H1 (cell line): ENCODE measurements around the gene COL5A1. TPM values are rescaled to one million over a fixed set of nuclear protein-coding genes. Genes with fewer than 3 reads are reported as not detected.

Experiments
- CTCF ChIA-PET: fragments of 300-600 bp; sonication (Branson Sonifier 250); formaldehyde crosslinking; loops from one replicate; lab custom pipeline; 2021; ENCODE audit not compliant: partially characterized antibody; lab: Charles Lee
- POLR2A ChIA-PET: fragments of 300-600 bp; sonication (Branson Sonifier 250); formaldehyde crosslinking; loops from one replicate; lab custom pipeline; 2021; ENCODE audit warnings: inconsistent platforms; ENCODE audit not compliant: partially characterized antibody; lab: Charles Lee
- DNase-seq, 2 experiments: peaks; one replicate each; pipeline versions ENCODE4 v3.0.0 to v3.0.0-alpha.2; 2010 to 2022; ENCODE audit warnings: low spot score in 2 of 2, low read depth in 1 of 2, mixed read lengths in 1 of 2
- FAIRE-seq: peaks from 2 replicates; lab custom pipeline; 2011; peaks lifted over from hg19 to GRCh38; lab: Jason Lieb, UNC
- H2AFZ ChIP-seq: 2 replicates; pipeline ENCODE4 v1.8.1; 2012; ENCODE audit warnings: low read length, inconsistent platforms
- H2AK5ac ChIP-seq: 2 replicates; pipeline ENCODE4 v1.6.1; 2013; ENCODE audit warnings: low read depth, low read length
- H2BK120ac ChIP-seq: replicated peaks from 2 replicates; pipeline ENCODE3; 2013; ENCODE audit warnings: low read depth, low read length, inconsistent platforms
- H2BK12ac ChIP-seq: 2 replicates; pipeline ENCODE4 v1.6.1; 2013; ENCODE audit warnings: low read depth, low read length
- H2BK15ac ChIP-seq: 2 replicates; pipeline ENCODE4 v1.6.1; 2013; ENCODE audit warnings: low read length
- H2BK20ac ChIP-seq: 2 replicates; pipeline ENCODE4 v1.6.1; 2013; ENCODE audit warnings: low read length
- H2BK5ac ChIP-seq: 2 replicates; pipeline ENCODE4 v1.6.1; 2013; ENCODE audit warnings: low read depth, low read length
- H3K14ac ChIP-seq: 2 replicates; pipeline ENCODE4 v1.6.1; 2013; ENCODE audit warnings: inconsistent platforms; ENCODE audit not compliant: insufficient read length
- H3K18ac ChIP-seq: 2 replicates; pipeline ENCODE4 v1.6.1; 2013; ENCODE audit warnings: low read length; ENCODE audit errors: extremely low read depth
- H3K23ac ChIP-seq: 2 replicates; pipeline ENCODE4 v1.6.1; 2013; ENCODE audit warnings: inconsistent platforms; ENCODE audit not compliant: insufficient read length
- H3K23me2 ChIP-seq: 2 replicates; pipeline ENCODE4 v1.6.1; 2013; ENCODE audit warnings: low read depth, low read length
- H3K27ac ChIP-seq: 2 replicates; pipeline ENCODE4 v1.6.1; 2011; ENCODE audit warnings: low read depth, low read length, inconsistent platforms
- H3K27me3 ChIP-seq, 4 experiments: replicated peaks in 1 of 4; 1 replicate in 1 of 4; 2 replicates in 3 of 4; pipeline versions ENCODE4 v1.6.1 to v1.8.1; 2011 to 2013; ENCODE audit warnings: low read length in 3 of 4, mild to moderate bottlenecking in 3 of 4, inconsistent platforms in 2 of 4, mixed read lengths in 2 of 4, moderate library complexity in 1 of 4; ENCODE audit not compliant: control insufficient read depth in 3 of 4, insufficient read depth in 3 of 4; ENCODE audit errors: extremely low read depth in 1 of 4
- H3K36me3 ChIP-seq, 4 experiments: 2 replicates each; pipeline versions ENCODE4 v1.6.1 to v1.8.1; 2011 to 2013; ENCODE audit warnings: mild to moderate bottlenecking in 4 of 4, low read length in 3 of 4, moderate library complexity in 2 of 4, control low read depth in 1 of 4, inconsistent platforms in 1 of 4; ENCODE audit not compliant: insufficient read depth in 4 of 4, control insufficient read depth in 2 of 4
- H3K4ac ChIP-seq: replicated peaks from 2 replicates; pipeline ENCODE3; 2013; ENCODE audit warnings: low read length, low read depth, mixed read lengths, inconsistent platforms; ENCODE audit not compliant: insufficient read length
- H3K4me1 ChIP-seq, 4 experiments: replicated peaks in 1 of 4; 1 replicate in 1 of 4; 2 replicates in 3 of 4; pipeline versions ENCODE4 v1.6.1 to v1.8.1; 2011 to 2013; ENCODE audit warnings: low read length in 3 of 4, inconsistent platforms in 2 of 4, mixed read lengths in 1 of 4; ENCODE audit not compliant: insufficient read depth in 4 of 4, control insufficient read depth in 3 of 4
- H3K4me2 ChIP-seq, 2 experiments: 2 replicates each; pipeline versions ENCODE4 v1.6.1 to v1.8.1; 2011 to 2013; ENCODE audit warnings: low read depth in 2 of 2, low read length in 2 of 2, control low read depth in 1 of 2, inconsistent platforms in 1 of 2, mild to moderate bottlenecking in 1 of 2; ENCODE audit not compliant: insufficient read depth in 1 of 2
- H3K4me3 ChIP-seq, 4 experiments: fragments of 200-600, 300-600 bp in 1 of 4; sonication (generic), shearing (Covaris generic), sonication (Bioruptor Twin) in 1 of 4; 2 replicates each; pipeline versions ENCODE4 v1.5.1 to v1.8.1; 2011 to 2016; ENCODE audit warnings: low read length in 4 of 4, low read depth in 3 of 4, control low read depth in 2 of 4, inconsistent platforms in 2 of 4, mild to moderate bottlenecking in 2 of 4, mixed read lengths in 1 of 4, moderate library complexity in 1 of 4; ENCODE audit not compliant: insufficient read depth in 2 of 4; ENCODE audit errors: extremely low read depth in 1 of 4
- H3K56ac ChIP-seq: replicated peaks from 2 replicates; pipeline ENCODE3; 2013; ENCODE audit warnings: low read depth, mild to moderate bottlenecking, mixed read lengths, low read length, inconsistent platforms; ENCODE audit not compliant: insufficient read length
- H3K79me1 ChIP-seq: 2 replicates; pipeline ENCODE4 v1.6.1; 2013; ENCODE audit warnings: low read depth, low read length, control low read depth
- H3K79me2 ChIP-seq, 2 experiments: 2 replicates each; pipeline versions ENCODE4 v1.6.1 to v1.8.1; 2012 to 2013; ENCODE audit warnings: low read length in 2 of 2, mild to moderate bottlenecking in 2 of 2, inconsistent platforms in 1 of 2; ENCODE audit not compliant: insufficient read depth in 2 of 2, control insufficient read depth in 1 of 2
- H3K9ac ChIP-seq, 4 experiments: replicated peaks in 1 of 4; 1 replicate in 1 of 4; 2 replicates in 3 of 4; pipeline versions ENCODE4 v1.6.1 to v1.8.1; 2011 to 2013; ENCODE audit warnings: low read depth in 3 of 4, low read length in 3 of 4, control low read depth in 2 of 4, mild to moderate bottlenecking in 2 of 4, moderate library complexity in 2 of 4, inconsistent platforms in 1 of 4; ENCODE audit errors: extremely low read depth in 1 of 4
- H3K9me3 ChIP-seq, 2 experiments: 2 replicates each; pipeline versions ENCODE4 v1.6.1 to v1.8.1; 2012 to 2013; ENCODE audit warnings: mild to moderate bottlenecking in 2 of 2, moderate library complexity in 2 of 2, control low read depth in 1 of 2, inconsistent platforms in 1 of 2, low read depth in 1 of 2, low read length in 1 of 2, mixed read lengths in 1 of 2; ENCODE audit not compliant: insufficient read depth in 2 of 2
- H4K20me1 ChIP-seq, 2 experiments: replicated peaks in 1 of 2; 2 replicates each; pipeline versions ENCODE3 to v1.8.1; 2011 to 2013; ENCODE audit warnings: inconsistent platforms in 2 of 2, low read length in 2 of 2, mild to moderate bottlenecking in 1 of 2; ENCODE audit not compliant: insufficient read depth in 2 of 2, control insufficient read depth in 1 of 2
- H4K5ac ChIP-seq: 2 replicates; pipeline ENCODE4 v1.6.1; 2013; ENCODE audit warnings: low read length, low read depth, mixed read lengths, inconsistent platforms; ENCODE audit not compliant: insufficient read length
- H4K8ac ChIP-seq: 2 replicates; pipeline ENCODE4 v1.8.0; 2013; ENCODE audit warnings: mild to moderate bottlenecking, moderate library complexity, low read length, inconsistent platforms; ENCODE audit not compliant: insufficient read depth; ENCODE audit errors: extremely low read depth
- H4K91ac ChIP-seq: replicated peaks from 2 replicates; pipeline ENCODE3; 2013; ENCODE audit warnings: low read length, mixed read lengths, inconsistent platforms; ENCODE audit not compliant: insufficient read length
- ASH2L ChIP-seq: fragments of 200-600, 300-600 bp; sonication (generic); IDR thresholded peaks from one replicate; pipeline ENCODE4 v1.7.1; 2017; ENCODE audit warnings: low read length
- BACH1 ChIP-seq: IDR thresholded peaks from 2 replicates; pipeline ENCODE4 v1.6.1; 2012; ENCODE audit warnings: low read length, improper control_type of control experiment
- CBX8 ChIP-seq: fragments of 300-800, 300-1000 bp; sonication (generic); IDR thresholded peaks from 2 replicates; pipeline ENCODE4 v1.7.1; 2016; ENCODE audit warnings: low read depth, low read length, borderline replicate concordance
- CHD1 ChIP-seq: IDR thresholded peaks from 2 replicates; pipeline ENCODE4 v1.6.1; 2012; ENCODE audit warnings: low read depth, low read length, improper control_type of control experiment
- FOSL1 ChIP-seq: IDR thresholded peaks from 2 replicates; pipeline ENCODE4 v1.6.1; 2011; ENCODE audit warnings: mild to moderate bottlenecking, low read depth, low read length, moderate library complexity; ENCODE audit not compliant: insufficient read depth
- HDAC6 ChIP-seq: IDR thresholded peaks from one replicate; pipeline ENCODE4 v1.7.1; 2012; ENCODE audit warnings: low read depth, mild to moderate bottlenecking, inconsistent platforms, low read length, moderate library complexity
- JUN ChIP-seq: IDR thresholded peaks from 2 replicates; pipeline ENCODE4 v1.6.1; 2011; ENCODE audit warnings: low read depth, mild to moderate bottlenecking, improper control_type of control experiment, low read length
- KDM4A ChIP-seq: IDR thresholded peaks from one replicate; pipeline ENCODE4 v1.7.1; 2012; ENCODE audit warnings: low read depth, mild to moderate bottlenecking, moderate library complexity, low read length, inconsistent platforms; ENCODE audit not compliant: severe bottlenecking
- NRF1 ChIP-seq: IDR thresholded peaks from 2 replicates; pipeline ENCODE4 v1.6.1; 2011; ENCODE audit warnings: mild to moderate bottlenecking, low read depth, low read length, improper control_type of control experiment
- RNF2 ChIP-seq: fragments of 200-900, 300-1000 bp; sonication (generic); IDR thresholded peaks from 2 replicates; pipeline ENCODE4 v1.7.1; 2016; ENCODE audit warnings: borderline replicate concordance, low read depth, mild to moderate bottlenecking, antibody characterized with exemption, low read length; ENCODE audit not compliant: poor library complexity, severe bottlenecking; ENCODE audit errors: missing control alignments
- SAP30 ChIP-seq: fragments of 300-600 bp; sonication (generic); IDR thresholded peaks from 2 replicates; pipeline ENCODE4 v1.7.1; 2012; ENCODE audit warnings: low read length, moderate library complexity, mild to moderate bottlenecking, inconsistent platforms; ENCODE audit not compliant: insufficient read depth, insufficient replicate concordance
- SIRT6 ChIP-seq: IDR thresholded peaks from one replicate; pipeline ENCODE4 v1.7.1; 2012; ENCODE audit warnings: low read length, inconsistent platforms
- SRF ChIP-seq: IDR thresholded peaks from 2 replicates; pipeline ENCODE4 v1.6.1; 2011; ENCODE audit warnings: mild to moderate bottlenecking, low read depth, low read length, moderate library complexity
- YY1 ChIP-seq: IDR thresholded peaks from 2 replicates; pipeline ENCODE4 v1.6.1; 2011; ENCODE audit warnings: low read depth, mild to moderate bottlenecking, low read length
- ZNF274 ChIP-seq: IDR thresholded peaks from 2 replicates; pipeline ENCODE4 v1.7.0; 2012; ENCODE audit warnings: low read length, borderline replicate concordance; ENCODE audit errors: extremely low read depth
- WGBS, 2 experiments: shearing (Covaris generic) in 1 of 2; methylation state at CpG; one replicate each; pipeline versions ENCODE4 v1.1.6 to v1.1.7; 2013 to 2015; ENCODE audit warnings: low lambda C conversion rate in 2 of 2, mixed read lengths in 2 of 2, inconsistent platforms in 1 of 2, low coverage in 1 of 2, missing lambda C conversion rate in 1 of 2; ENCODE audit not compliant: insufficient replicate concordance in 2 of 2, insufficient coverage in 1 of 2, insufficient read length in 1 of 2; ENCODE audit errors: extremely low coverage in 1 of 2, missing lambda C conversion rate in 1 of 2; 5-methylcytosine and 5-hydroxymethylcytosine counted together
- polyA plus RNA-seq, 7 experiments: library from polyadenylated mRNA; depleted of rRNA in 3 of 7; stranded (reverse) in 5 of 7; unstranded in 2 of 7; fragments of >200 nt in 5 of 7; fragments of 200-250 nt in 2 of 7; gene quantifications; 1 replicate in 5 of 7; 2 replicates in 1 of 7; 4 replicates in 1 of 7; pipeline versions ENCODE4 v1.2.1 to v1.2.3, GENCODE V29; 2011 to 2013; ENCODE audit warnings: missing spikeins in 2 of 7, mixed read lengths in 2 of 7
- total RNA-seq: library from RNA; stranded (reverse); fragmentation: NEBNext Ultra II Directional; extraction: Animal tissue kit (Norgen Biotek cat#: 25700); gene quantifications from 2 replicates; pipeline ENCODE4 v1.2.1, GENCODE V29; 2021

COL5A1 gene
- total and polyA plus RNA-seq, 2 of the 8 experiments (the other 6 are each of a cell fraction or from before 2014, with no cell fraction given), result 3.8 to 12.0 TPM

DNA sequence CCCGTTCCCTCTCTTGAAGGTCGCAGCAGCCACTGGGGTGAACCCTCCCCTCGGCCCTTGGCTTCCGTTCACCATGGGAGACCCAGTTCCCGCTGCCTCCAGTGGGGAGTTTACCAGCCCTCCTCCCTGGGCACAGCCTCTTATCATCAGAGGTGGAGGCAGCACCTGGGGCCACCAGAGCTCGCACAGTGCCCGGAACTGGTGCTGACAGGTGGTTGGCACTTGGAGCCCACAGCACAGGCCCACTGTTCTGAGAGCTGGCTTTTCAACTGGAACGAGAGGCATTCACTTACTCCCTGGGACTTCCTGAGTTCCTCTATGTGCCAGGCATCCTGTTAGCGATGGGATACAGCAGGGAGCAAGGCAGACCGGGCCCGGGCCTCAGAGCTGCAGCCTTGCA is 132.2 kb downstream of the COL5A1 start:
- H4K20me1 ChIP-seq, result no peaks in the 10 kb centered on the region
- H3K27me3 ChIP-seq, result no peaks in the 10 kb centered on the region
- no peak overlapping the region for H3K4me2 ChIP-seq
- POLR2A ChIA-PET, result no interaction called here
- no peak overlapping the region for H2AK5ac ChIP-seq
- H2BK20ac ChIP-seq, result no peak overlapping the region
- H2BK12ac ChIP-seq, result no peak overlapping the region
- WGBS, 2 experiments, result 93% methylated on average over 11 of the region's 11 CpGs; no CpG with 5 or more reads in 1 of the 2 experiments
- H3K9me3 ChIP-seq, result no peaks in the 10 kb centered on the region
- H3K36me3 ChIP-seq, result no peaks in the 10 kb centered on the region
- H3K79me2 ChIP-seq, result no peaks in the 10 kb centered on the region
- CTCF ChIA-PET, result interaction anchor here (0.8 to 3.2 kb wide), 2 partner anchors 34 to 84 kb away, joined by 4 to 9 read pairs; no protein-coding TSS in a partner anchor
- no peak overlapping the region for H3K14ac ChIP-seq
- no peak overlapping the region for H3K9ac ChIP-seq
- H3K27ac ChIP-seq, result no peak overlapping the region
- no peak overlapping the region for H2BK5ac ChIP-seq
- no peak overlapping the region for H4K91ac ChIP-seq
- no peak overlapping the region for H3K4me3 ChIP-seq
- H3K23ac ChIP-seq, result no peak overlapping the region
- H4K5ac ChIP-seq, result no peak overlapping the region
- no peaks in the 10 kb centered on the region for H3K23me2 ChIP-seq
- H2AFZ ChIP-seq, result no peak overlapping the region
- no peak overlapping the region for H2BK120ac ChIP-seq
- H3K4me1 ChIP-seq, result no peaks in the 10 kb centered on the region; a peak in 1 of 7 replicates
- no peak overlapping the region for H3K18ac ChIP-seq
- no peak overlapping the region for H3K4ac ChIP-seq
- H2BK15ac ChIP-seq, result no peak overlapping the region
- no peak overlapping the region for H3K56ac ChIP-seq
- H3K79me1 ChIP-seq, result no peaks in the 10 kb centered on the region
- FAIRE-seq, result no peak
- peak overlapping the region; percentile 11; the same call in 1 of the 2 replicates for H4K8ac ChIP-seq
- no peak for DNase-seq
- TF ChIP-seq SAP30 (no peak), CHD1 (no peak), FOSL1 (no peak), KDM4A (no peak), CBX8 (no peak), RNF2 (no peak), HDAC6 (no peak), SIRT6 (no peak), YY1 (no peak), NRF1 (no peak), ZNF274 (no peak), ASH2L (no peak), SRF (no peak), BACH1 (no peak), JUN (no peak)
